IPS-15b (cell line): ENCODE data around the gene UTY.

Source experiments
- H3K27me3 ChIP-seq: one replicate; pipeline ENCODE4 v1.6.1; 2013; ENCODE audit warnings: low read length; ENCODE audit not compliant: control insufficient read depth, insufficient read depth
- H3K36me3 ChIP-seq: one replicate; pipeline ENCODE4 v1.6.1; 2013; ENCODE audit warnings: low read length; ENCODE audit not compliant: control insufficient read depth, insufficient read depth
- H3K4me1 ChIP-seq: one replicate; pipeline ENCODE4 v1.6.1; 2013; ENCODE audit warnings: mild to moderate bottlenecking, low read length; ENCODE audit not compliant: control insufficient read depth, insufficient read depth
- H3K4me3 ChIP-seq: one replicate; pipeline ENCODE4 v1.5.1; 2013; ENCODE audit warnings: low read depth, low read length
- H3K9ac ChIP-seq: one replicate; pipeline ENCODE4 v1.6.1; 2013; ENCODE audit warnings: low read depth, mild to moderate bottlenecking, low read length
- H3K9me3 ChIP-seq: one replicate; pipeline ENCODE4 v1.6.1; 2013; ENCODE audit warnings: mild to moderate bottlenecking, low read length; ENCODE audit not compliant: control insufficient read depth, insufficient read depth

UTY gene

DNA sequence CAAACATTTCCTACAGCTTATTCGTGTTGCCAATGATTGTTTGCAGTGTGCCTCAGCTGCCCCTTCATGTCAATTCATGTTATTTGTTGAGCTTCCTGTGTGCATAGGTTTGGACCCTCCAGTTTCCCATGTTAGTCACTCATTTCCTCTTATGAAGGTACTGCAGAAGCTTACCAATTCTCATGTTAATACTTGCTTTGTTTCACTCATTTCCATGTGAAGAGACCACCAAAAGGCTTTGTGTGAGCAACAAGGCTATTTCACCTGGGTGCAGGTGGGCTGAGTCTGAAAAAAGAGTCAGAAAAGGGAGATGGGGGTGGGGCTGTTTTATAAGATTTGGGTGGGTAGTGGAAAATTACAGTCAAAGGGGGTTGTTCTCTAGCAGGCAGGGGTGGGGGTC is 274.6 kb downstream of the UTY start:
- Histone ChIP-seq H3K9me3 (no peaks in the 10 kb centered on the region), H3K4me1 (no peaks in the 10 kb centered on the region)

More for the DNA sequence above, 274.6 kb downstream of the UTY start:
- Histone ChIP-seq H3K36me3 (no peaks in the 10 kb centered on the region), H3K4me3 (no peak overlapping the region), H3K9ac (no peak overlapping the region), H3K27me3 (no peaks in the 10 kb centered on the region)
